SK-N-SH treated with all-trans-retinoic acid at 6 μM for 48 hours (cell line): Measurements from ENCODE around the gene PDK3.

Source experiments
- ATAC-seq: fragments of 200-7000 bp; cut with Tn5 transposase; 3 replicates; pipeline ENCODE4 v1.9.1; 2020; ENCODE audit warnings: mild to moderate bottlenecking, moderate library complexity
- ARNTL ChIP-seq: fragments of 450-650 bp; formaldehyde crosslinking; IDR thresholded peaks from 2 replicates; pipeline ENCODE4 v1.5.0; 2020; ENCODE audit warnings: low read depth, mild to moderate bottlenecking, moderate library complexity, borderline replicate concordance
- BACH2 ChIP-seq: fragments of 250-450 bp; sonication (Bioruptor Pico); IDR thresholded peaks from 2 replicates; pipeline ENCODE4 v1.9.0; 2021; ENCODE audit warnings: mild to moderate bottlenecking, borderline replicate concordance
- CREB5 ChIP-seq: fragments of 250-450 bp; sonication (Bioruptor Pico); IDR thresholded peaks from 2 replicates; pipeline ENCODE4 v1.5.1; 2020; ENCODE audit warnings: low read depth, mild to moderate bottlenecking, moderate library complexity
- CSDC2 ChIP-seq: fragments of 250-450 bp; sonication (Bioruptor Pico); IDR thresholded peaks from 2 replicates; pipeline ENCODE4 v1.5.0; 2020; ENCODE audit warnings: mild to moderate bottlenecking, moderate library complexity
- ESRRG ChIP-seq: fragments of 250-450 bp; sonication (Bioruptor Pico); IDR thresholded peaks from 2 replicates; pipeline ENCODE4 v1.6.1; 2021; ENCODE audit warnings: mild to moderate bottlenecking
- GLIS3 ChIP-seq: fragments of 250-450 bp; sonication (Bioruptor Pico); IDR thresholded peaks from 2 replicates; pipeline ENCODE4 v1.5.0; 2020; ENCODE audit warnings: mild to moderate bottlenecking, moderate library complexity
- ISL1 ChIP-seq: fragments of 250-450 bp; sonication (Bioruptor Pico); IDR thresholded peaks from 2 replicates; pipeline ENCODE4 v2.1.2; 2022; ENCODE audit warnings: mild to moderate bottlenecking, moderate library complexity
- OSR1 ChIP-seq: fragments of 250-450 bp; sonication (Bioruptor Pico); IDR thresholded peaks from 2 replicates; pipeline ENCODE4 v1.8.0; 2022; ENCODE audit warnings: moderate library complexity, mild to moderate bottlenecking, inconsistent platforms
- PPARA ChIP-seq: fragments of 250-450 bp; sonication (Bioruptor Pico); IDR thresholded peaks from 2 replicates; pipeline ENCODE4 v1.5.0; 2020; ENCODE audit warnings: mild to moderate bottlenecking, borderline replicate concordance
- RARB ChIP-seq: fragments of 250-450 bp; sonication (Bioruptor Pico); IDR thresholded peaks from 2 replicates; pipeline ENCODE4 v1.8.0; 2021; ENCODE audit warnings: mild to moderate bottlenecking, moderate library complexity
- SNAI2 ChIP-seq: fragments of 250-450 bp; sonication (Bioruptor Pico); IDR thresholded peaks from 2 replicates; pipeline ENCODE4 v1.5.0; 2020; ENCODE audit warnings: mild to moderate bottlenecking, moderate library complexity
- TOX ChIP-seq: fragments of 250-450 bp; sonication (Bioruptor Pico); IDR thresholded peaks from 2 replicates; pipeline ENCODE4 v1.8.0; 2021; ENCODE audit warnings: mild to moderate bottlenecking, moderate library complexity, borderline replicate concordance
- ZFP30 ChIP-seq: fragments of 450-650 bp; formaldehyde crosslinking; IDR thresholded peaks from 2 replicates; pipeline ENCODE4 v1.5.0; 2022; ENCODE audit warnings: mild to moderate bottlenecking, moderate library complexity
- ZNF565 ChIP-seq: fragments of 450-650 bp; formaldehyde crosslinking; conservative IDR thresholded peaks from 2 replicates; pipeline ENCODE4 v1.5.0; 2020; ENCODE audit warnings: low read depth, mild to moderate bottlenecking, moderate library complexity
- ZNF70 ChIP-seq: fragments of 450-650 bp; formaldehyde crosslinking; IDR thresholded peaks from 2 replicates; pipeline ENCODE4 v1.5.0; 2020; ENCODE audit warnings: mild to moderate bottlenecking, moderate library complexity
- ZNF8 ChIP-seq: fragments of 450-650 bp; formaldehyde crosslinking; IDR thresholded peaks from 2 replicates; pipeline ENCODE4 v1.5.0; 2020; ENCODE audit warnings: mild to moderate bottlenecking, moderate library complexity
- TF ChIP-seq, protein P1 (sequence below): fragments of 250-450 bp; sonication (Bioruptor Pico); IDR thresholded peaks from 2 replicates; pipeline ENCODE4 v1.5.1; 2021; ENCODE audit warnings: mild to moderate bottlenecking, moderate library complexity
- TF ChIP-seq, protein P2 (sequence below): fragments of 250-450 bp; sonication (Bioruptor Pico); IDR thresholded peaks from 2 replicates; pipeline ENCODE4 v1.5.0; 2020; ENCODE audit warnings: mild to moderate bottlenecking, moderate library complexity
- TF ChIP-seq, protein P3 (sequence below): fragments of 250-450 bp; sonication (Bioruptor Pico); IDR thresholded peaks from 2 replicates; pipeline ENCODE4 v1.8.0; 2020; ENCODE audit warnings: mild to moderate bottlenecking, moderate library complexity, borderline replicate concordance

The PDK3 gene

GRCh38 chrX:24427747-24428019 is 37.4 kb upstream of the PDK3 start:
- TF ChIP-seq, protein P1, sequence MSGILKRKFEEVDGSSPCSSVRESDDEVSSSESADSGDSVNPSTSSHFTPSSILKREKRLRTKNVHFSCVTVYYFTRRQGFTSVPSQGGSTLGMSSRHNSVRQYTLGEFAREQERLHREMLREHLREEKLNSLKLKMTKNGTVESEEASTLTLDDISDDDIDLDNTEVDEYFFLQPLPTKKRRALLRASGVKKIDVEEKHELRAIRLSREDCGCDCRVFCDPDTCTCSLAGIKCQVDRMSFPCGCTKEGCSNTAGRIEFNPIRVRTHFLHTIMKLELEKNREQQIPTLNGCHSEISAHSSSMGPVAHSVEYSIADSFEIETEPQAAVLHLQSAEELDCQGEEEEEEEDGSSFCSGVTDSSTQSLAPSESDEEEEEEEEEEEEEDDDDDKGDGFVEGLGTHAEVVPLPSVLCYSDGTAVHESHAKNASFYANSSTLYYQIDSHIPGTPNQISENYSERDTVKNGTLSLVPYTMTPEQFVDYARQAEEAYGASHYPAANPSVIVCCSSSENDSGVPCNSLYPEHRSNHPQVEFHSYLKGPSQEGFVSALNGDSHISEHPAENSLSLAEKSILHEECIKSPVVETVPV (CRISPR knock-in tag) = no peak
- TF ChIP-seq ESRRG (CRISPR knock-in tag) = no peak
- TF ChIP-seq BACH2 (CRISPR knock-in tag) = no peak
- no peak for TF ChIP-seq ARNTL
- no peak for TF ChIP-seq ZNF8 (CRISPR knock-in tag)
- no peak for TF ChIP-seq PPARA (CRISPR knock-in tag)
- TF ChIP-seq GLIS3 (CRISPR knock-in tag) = no peak
- TF ChIP-seq, protein P2, sequence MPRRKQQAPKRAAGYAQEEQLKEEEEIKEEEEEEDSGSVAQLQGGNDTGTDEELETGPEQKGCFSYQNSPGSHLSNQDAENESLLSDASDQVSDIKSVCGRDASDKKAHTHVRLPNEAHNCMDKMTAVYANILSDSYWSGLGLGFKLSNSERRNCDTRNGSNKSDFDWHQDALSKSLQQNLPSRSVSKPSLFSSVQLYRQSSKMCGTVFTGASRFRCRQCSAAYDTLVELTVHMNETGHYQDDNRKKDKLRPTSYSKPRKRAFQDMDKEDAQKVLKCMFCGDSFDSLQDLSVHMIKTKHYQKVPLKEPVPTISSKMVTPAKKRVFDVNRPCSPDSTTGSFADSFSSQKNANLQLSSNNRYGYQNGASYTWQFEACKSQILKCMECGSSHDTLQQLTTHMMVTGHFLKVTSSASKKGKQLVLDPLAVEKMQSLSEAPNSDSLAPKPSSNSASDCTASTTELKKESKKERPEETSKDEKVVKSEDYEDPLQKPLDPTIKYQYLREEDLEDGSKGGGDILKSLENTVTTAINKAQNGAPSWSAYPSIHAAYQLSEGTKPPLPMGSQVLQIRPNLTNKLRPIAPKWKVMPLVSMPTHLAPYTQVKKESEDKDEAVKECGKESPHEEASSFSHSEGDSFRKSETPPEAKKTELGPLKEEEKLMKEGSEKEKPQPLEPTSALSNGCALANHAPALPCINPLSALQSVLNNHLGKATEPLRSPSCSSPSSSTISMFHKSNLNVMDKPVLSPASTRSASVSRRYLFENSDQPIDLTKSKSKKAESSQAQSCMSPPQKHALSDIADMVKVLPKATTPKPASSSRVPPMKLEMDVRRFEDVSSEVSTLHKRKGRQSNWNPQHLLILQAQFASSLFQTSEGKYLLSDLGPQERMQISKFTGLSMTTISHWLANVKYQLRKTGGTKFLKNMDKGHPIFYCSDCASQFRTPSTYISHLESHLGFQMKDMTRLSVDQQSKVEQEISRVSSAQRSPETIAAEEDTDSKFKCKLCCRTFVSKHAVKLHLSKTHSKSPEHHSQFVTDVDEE = no peak
- TF ChIP-seq, protein P3, sequence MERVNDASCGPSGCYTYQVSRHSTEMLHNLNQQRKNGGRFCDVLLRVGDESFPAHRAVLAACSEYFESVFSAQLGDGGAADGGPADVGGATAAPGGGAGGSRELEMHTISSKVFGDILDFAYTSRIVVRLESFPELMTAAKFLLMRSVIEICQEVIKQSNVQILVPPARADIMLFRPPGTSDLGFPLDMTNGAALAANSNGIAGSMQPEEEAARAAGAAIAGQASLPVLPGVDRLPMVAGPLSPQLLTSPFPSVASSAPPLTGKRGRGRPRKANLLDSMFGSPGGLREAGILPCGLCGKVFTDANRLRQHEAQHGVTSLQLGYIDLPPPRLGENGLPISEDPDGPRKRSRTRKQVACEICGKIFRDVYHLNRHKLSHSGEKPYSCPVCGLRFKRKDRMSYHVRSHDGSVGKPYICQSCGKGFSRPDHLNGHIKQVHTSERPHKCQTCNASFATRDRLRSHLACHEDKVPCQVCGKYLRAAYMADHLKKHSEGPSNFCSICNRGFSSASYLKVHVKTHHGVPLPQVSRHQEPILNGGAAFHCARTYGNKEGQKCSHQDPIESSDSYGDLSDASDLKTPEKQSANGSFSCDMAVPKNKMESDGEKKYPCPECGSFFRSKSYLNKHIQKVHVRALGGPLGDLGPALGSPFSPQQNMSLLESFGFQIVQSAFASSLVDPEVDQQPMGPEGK (CRISPR knock-in tag) = no peak
- TF ChIP-seq ZNF565 (CRISPR knock-in tag) = no peak
- TF ChIP-seq SNAI2 (CRISPR knock-in tag) = no peak
- no peak for TF ChIP-seq RARB (CRISPR knock-in tag)
- no peak for TF ChIP-seq ZFP30 (CRISPR knock-in tag)
- no peak for TF ChIP-seq OSR1 (CRISPR knock-in tag)
- no peak for TF ChIP-seq CREB5
- no peak for TF ChIP-seq ISL1 (CRISPR knock-in tag)
- no peak for ATAC-seq

DNA sequence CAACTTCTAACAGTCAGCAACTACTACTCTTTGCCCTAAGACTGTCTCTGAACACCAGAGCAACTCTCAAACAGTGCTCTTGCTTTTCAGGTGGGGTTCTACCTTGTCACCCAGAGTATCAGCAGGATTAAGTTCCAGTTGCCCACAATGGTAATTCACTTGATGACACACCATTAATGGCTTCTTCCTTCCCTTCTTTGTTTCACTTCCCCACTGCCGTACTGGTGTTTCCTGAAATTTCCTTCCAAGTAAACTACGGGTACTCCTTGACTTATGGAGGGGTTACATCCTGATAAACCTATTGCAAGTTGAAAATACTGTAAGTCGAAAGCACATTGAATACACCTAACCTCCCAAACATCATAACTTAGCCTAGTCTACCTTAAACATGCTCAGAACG is 36.6 kb upstream of the PDK3 start:
- TF ChIP-seq CSDC2 (CRISPR knock-in tag) = no peak
- no peak for TF ChIP-seq ESRRG (CRISPR knock-in tag)
- TF ChIP-seq, protein P2 = no peak
- no peak for TF ChIP-seq OSR1 (CRISPR knock-in tag)
- TF ChIP-seq BACH2 (CRISPR knock-in tag) = no peak
- no peak for TF ChIP-seq ARNTL
- no peak for TF ChIP-seq CREB5
- TF ChIP-seq, all 23 proteins: peak for 0
- no peak for ATAC-seq

DNA sequence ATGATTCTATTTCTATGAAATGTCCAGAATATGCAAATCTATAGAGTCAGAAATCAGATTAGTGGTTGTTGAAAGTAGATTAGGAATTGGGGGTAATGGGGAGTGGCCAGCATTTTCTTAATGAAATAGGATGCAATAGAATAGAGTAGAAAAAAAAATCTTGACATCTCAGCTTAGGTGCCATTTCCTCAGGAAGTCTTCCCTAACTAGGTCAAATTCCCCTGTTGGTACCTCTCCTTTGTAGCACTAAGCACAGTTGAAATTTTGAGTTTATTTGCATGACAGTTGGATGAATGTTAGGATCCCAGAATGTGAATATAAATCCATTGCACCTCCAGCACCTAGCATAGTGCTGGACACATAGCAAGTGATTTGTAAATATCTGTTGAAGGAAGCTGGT is 30.0 kb upstream of the PDK3 start:
- TF ChIP-seq GLIS3 (CRISPR knock-in tag) (no peak), TOX (CRISPR knock-in tag) (no peak), RARB (CRISPR knock-in tag) (no peak), ARNTL (no peak), ZNF70 (CRISPR knock-in tag) (no peak), OSR1 (CRISPR knock-in tag) (no peak), CREB5 (no peak), PPARA (CRISPR knock-in tag) (no peak)
- TF ChIP-seq, protein P3 (CRISPR knock-in tag) = no peak
- TF ChIP-seq, protein P1 (CRISPR knock-in tag) = no peak
- ATAC-seq = no peak
